GM21717 (cell line): ENCODE data around the gene FAIM2.
A peak's percentile ranks its signal among the peaks of the same experiment; 100 is the strongest.
"Not testable (repeated sequence)": the region's sequence is repeated elsewhere in the genome, so short reads cannot be mapped to it uniquely, and the experiment has no call there.

Source experiments
- ATAC-seq: cut with Tn5 transposase; IDR thresholded peaks from one replicate; pipeline ENCODE4 v1.9.1; 2021; ENCODE audit warnings: mild to moderate bottlenecking, moderate library complexity; ENCODE audit not compliant: unreplicated experiment

The FAIM2 gene

DNA sequence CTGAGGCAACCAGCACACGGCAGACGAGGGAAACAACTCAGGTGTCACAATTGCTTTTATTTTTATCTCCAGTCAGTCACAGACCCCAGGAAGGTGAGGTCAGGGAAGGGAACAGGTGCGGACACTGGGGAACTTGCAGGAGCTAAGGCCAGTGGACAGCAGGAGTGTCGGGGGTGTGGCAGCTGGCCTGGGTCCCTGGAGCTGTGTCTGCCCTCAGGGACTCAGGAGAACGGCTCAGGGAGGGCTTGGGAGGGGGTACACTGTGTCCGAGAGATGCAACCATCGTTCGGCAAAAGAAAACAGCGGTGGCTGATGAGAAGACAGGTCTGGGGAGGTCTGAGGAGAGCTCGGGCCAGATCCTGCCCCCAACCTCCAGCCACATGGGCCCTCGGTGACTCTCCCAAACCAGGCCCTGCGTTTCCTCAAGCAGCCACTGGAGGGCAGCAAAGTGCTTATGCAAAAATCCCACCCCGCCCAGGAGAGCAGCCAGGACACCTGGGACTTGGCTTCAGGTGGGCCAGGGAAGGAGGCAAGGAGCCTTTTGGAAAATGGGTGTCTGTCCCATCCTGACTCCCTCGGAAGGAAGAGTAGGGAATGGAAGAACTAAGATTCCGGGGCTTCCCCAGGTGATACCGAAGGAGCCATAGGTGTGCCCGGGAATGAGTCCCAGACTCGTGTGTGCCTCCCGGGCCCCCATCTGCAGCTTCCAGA is 36.7 kb downstream of the FAIM2 start:
- no peak for ATAC-seq

DNA sequence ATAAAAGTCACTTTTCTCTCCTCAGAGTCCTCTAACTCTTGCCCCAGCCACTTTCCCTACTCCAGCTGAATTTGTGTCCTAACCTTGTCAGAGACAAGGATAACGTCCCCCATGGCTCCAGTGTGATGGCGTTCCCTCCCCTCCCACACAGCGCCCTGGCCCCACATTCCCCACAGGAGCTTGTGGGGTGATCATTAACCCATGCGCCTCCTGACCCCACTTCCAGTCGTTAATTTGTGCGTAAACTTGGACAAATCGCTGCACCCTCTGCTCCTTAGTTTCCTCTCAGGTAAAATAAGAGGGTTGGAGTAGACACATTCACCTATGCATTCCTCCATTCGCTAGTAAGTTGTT is 37.9 kb downstream of the FAIM2 start:
- no peak for ATAC-seq

GRCh38 chr12:49865109-49865781 is 38.5 kb downstream of the FAIM2 start:
- ATAC-seq: no peak

DNA sequence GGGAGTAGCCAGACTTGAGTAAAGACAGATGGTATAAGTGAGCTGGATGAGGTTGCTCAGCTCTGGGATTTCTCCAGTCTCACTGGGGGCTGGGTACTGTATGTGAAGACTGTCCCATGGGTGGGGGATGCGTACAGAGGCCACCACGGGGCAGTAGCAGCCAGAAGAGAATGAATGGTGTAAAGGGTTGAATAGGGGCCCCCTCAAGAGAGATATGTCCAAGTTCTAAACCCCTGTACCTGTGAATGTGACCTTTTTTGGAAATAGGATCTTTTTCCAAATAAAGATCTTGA is 39.0 kb downstream of the FAIM2 start:
- no peak for ATAC-seq

GRCh38 chr12:49863946-49864797 is 39.5 kb downstream of the FAIM2 start:
- no peak for ATAC-seq

DNA sequence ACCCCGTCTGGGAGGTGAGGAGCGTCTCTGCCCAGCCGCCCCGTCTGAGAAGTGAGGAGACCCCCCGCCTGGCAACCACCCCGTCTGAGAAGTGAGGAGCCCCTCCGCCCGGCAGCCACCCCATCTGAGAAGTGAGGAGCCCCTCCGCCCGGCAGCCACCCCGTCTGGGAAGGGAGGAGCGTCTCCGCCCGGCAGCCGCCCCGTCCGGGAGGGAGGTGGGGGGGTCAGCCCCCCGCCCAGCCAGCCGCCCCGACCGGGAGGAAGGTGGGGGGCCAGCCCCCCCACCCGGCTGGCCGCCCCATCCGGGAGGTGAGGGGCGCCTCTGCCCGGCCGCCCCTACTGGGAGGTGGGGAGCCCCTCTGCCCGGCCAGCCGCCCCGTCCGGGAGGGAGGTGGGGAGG is 42.8 kb downstream of the FAIM2 start:
- ATAC-seq: not testable (repeated sequence)

GRCh38 chr12:49855890-49856289 is 47.8 kb downstream of the FAIM2 start:
- not testable (repeated sequence) for ATAC-seq

DNA sequence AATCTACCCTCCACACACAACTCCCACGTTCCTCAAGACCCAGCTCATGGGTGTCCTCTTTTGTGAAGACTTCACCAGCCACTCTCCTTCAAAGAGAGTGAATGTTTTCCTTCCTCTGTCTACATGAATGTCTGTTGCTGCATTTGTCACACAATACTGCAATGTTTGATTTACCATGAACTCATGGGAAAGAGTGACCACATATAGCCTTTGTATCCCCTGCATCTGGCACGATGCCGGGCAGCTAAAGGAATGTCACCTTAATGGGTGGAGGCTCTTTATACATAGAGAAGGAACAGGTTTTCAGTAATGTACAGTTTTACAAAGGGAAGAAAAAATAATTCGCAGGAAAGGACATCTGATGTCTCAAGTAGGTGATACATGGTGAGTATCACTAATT is 48.7 kb downstream of the FAIM2 start:
- ATAC-seq: no peak

DNA sequence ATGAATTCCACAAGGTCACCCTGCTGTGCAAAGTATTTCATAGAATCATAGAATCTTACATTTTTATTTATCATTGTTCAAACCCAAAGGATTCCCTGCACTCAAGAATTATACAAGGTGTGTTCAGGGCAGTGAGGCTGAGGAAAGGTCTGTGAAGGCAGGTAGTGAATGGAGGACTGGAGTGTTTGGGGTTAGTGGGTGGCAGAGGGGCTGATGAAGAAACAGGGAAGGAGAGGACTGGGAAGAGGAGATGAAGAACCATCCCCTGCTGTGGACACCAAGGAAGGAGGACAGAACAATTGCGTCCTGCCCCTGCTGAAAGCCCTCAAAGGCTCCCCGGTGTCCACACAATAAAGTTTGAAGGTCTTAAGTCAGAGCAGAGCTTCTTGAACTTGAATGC is 50.0 kb downstream of the FAIM2 start:
- no peak for ATAC-seq

GRCh38 chr12:49847161-49847560 is 56.5 kb downstream of the FAIM2 start:
- no peak for ATAC-seq

DNA sequence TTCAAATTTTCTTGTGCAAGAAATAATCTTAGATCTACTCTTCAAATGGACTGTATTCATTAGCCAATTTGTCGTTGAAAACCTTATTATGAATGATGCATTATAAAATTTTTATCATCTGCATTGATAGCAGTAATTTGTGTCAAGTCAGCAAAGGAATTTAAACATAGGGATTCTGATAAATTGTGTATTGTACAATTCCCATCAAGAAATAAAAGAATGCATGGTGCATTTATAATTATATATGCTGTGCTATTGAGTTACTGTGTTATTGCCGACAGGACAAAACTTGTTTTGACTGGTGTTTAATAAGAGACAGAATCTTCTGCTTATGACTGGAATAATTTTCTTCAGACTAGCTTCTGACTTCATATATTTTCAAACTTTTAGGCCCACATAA is 57.7 kb downstream of the FAIM2 start:
- no peak for ATAC-seq

- no peak for ATAC-seq
These were observed 59.7 kb downstream of the FAIM2 start for GRCh38 chr12:49843876-49844437.

- no peak for ATAC-seq
These were observed 60.3 kb downstream of the FAIM2 start for GRCh38 chr12:49843411-49843810.

GRCh38 chr12:49842519-49843352 is 61.0 kb downstream of the FAIM2 start, which contains the start of gene BCDIN3D:
BCDIN3D (minus strand) TSS chr12:49843106; CDS start chr12:49843087, 19 bp downstream.
- ATAC-seq: peak; percentile 81

DNA sequence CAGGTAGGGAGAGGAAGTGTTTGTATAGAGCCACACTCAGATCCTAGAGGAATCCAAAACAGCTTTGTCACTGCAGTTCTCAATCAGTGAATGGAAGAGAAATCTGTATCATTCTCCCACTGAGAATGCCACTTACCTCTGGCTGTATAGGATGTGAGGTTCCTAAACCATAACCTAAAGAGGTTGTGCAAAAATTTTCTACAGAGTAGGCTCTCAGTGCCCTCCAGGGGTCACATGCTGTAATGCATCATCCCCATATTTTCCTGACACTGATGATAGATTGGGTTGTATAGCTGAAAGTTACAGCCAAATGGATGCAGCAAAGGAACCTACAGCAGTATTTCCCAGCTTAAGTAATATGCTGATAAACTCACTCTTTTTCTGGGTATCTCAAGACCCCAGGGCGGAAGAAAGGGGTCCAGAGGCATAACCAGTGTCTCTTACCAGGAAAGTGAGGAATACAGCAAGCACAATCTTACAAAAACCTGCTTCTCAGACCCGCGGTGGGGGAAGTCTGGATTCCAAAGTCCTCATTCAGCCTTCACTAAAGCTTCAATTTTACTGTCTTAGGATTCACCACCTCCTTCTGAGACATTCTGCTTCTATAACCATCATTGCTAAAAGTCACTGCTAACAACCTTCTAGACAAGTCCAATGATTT is 64.6 kb downstream of the FAIM2 start:
- no peak for ATAC-seq

GRCh38 chr12:49832836-49833421 is 70.8 kb downstream of the FAIM2 start:
- no peak for ATAC-seq

- ATAC-seq: no peak
These were observed 72.0 kb downstream of the FAIM2 start for GRCh38 chr12:49831717-49832116.

- peak; percentile 85 for ATAC-seq
These were observed 75.3 kb downstream of the FAIM2 start, which contains the start of gene NCKAP5L for GRCh38 chr12:49828133-49829091. NCKAP5L (minus strand) TSS chr12:49828413; CDS start chr12:49804044, 24,369 bp downstream.
